Neural cell (in vitro differentiated cells): ENCODE results near the gene ZNF334. TPM values are rescaled to one million over a fixed set of nuclear protein-coding genes. Genes with fewer than 3 reads are reported as not detected.

Experiments used
- H2AFZ ChIP-seq: fragments of 200-600, 300-800 bp; sonication (generic), shearing (Covaris generic); 2 replicates; pipeline ENCODE4 v1.6.0; 2014; ENCODE audit warnings: low read depth, mild to moderate bottlenecking, antibody characterized with exemption, low read length, moderate library complexity
- H3F3A ChIP-seq: fragments of 200-600 bp; shearing (Covaris generic); 2 replicates; pipeline ENCODE4 v1.6.1; 2016; ENCODE audit warnings: mild to moderate bottlenecking, moderate library complexity, mixed read lengths, antibody characterized with exemption, low read length; ENCODE audit not compliant: insufficient read depth, poor library complexity, severe bottlenecking
- H3K27ac ChIP-seq: fragments of 200-600, 300-800 bp; sonication (generic), shearing (Covaris generic); 2 replicates; pipeline ENCODE4 v1.5.1; 2014; ENCODE audit warnings: mild to moderate bottlenecking, low read length, moderate library complexity
- H3K27me3 ChIP-seq: fragments of 300-800, 200-600 bp; sonication (generic), shearing (Covaris generic); 2 replicates; pipeline ENCODE4 v1.6.0; 2014; ENCODE audit warnings: mild to moderate bottlenecking, low read depth, low read length, moderate library complexity; ENCODE audit not compliant: insufficient read depth
- H3K36me3 ChIP-seq: fragments of 300-800, 200-600 bp; sonication (generic), shearing (Covaris generic); 2 replicates; pipeline ENCODE4 v1.5.1; 2014; ENCODE audit warnings: mild to moderate bottlenecking, antibody characterized with exemption, low read length, moderate library complexity; ENCODE audit not compliant: insufficient read depth
- H3K4me2 ChIP-seq: fragments of 300-800, 200-600 bp; sonication (generic), shearing (Covaris generic); 2 replicates; pipeline ENCODE4 v1.6.0; 2014; ENCODE audit warnings: mild to moderate bottlenecking, low read length
- H3K4me3 ChIP-seq: fragments of 300-800, 200-600 bp; sonication (generic), shearing (Covaris generic); 2 replicates; pipeline ENCODE4 v1.5.1; 2014; ENCODE audit warnings: mild to moderate bottlenecking, low read length, moderate library complexity
- H3K79me2 ChIP-seq: fragments of 200-600 bp; shearing (Covaris generic); replicated peaks from 2 replicates; pipeline ENCODE4 v1.6.0; 2014; ENCODE audit warnings: mild to moderate bottlenecking, low read length, moderate library complexity; ENCODE audit not compliant: insufficient read depth
- H3K9ac ChIP-seq: fragments of 300-800, 200-600 bp; sonication (generic), shearing (Covaris generic); 2 replicates; pipeline ENCODE4 v1.6.1; 2016; ENCODE audit warnings: mild to moderate bottlenecking, low read length, mixed read lengths
- H3K9me2 ChIP-seq: fragments of 200-600 bp; shearing (Covaris generic); 2 replicates; pipeline ENCODE4 v1.6.1; 2016; ENCODE audit warnings: mild to moderate bottlenecking, low read length, mixed read lengths; ENCODE audit not compliant: insufficient read depth
- H3K9me3 ChIP-seq: fragments of 200-600, 300-800 bp; sonication (generic), shearing (Covaris generic); 2 replicates; pipeline ENCODE4 v1.6.1; 2016; ENCODE audit warnings: mild to moderate bottlenecking, mixed run types, low read length, moderate library complexity, mixed read lengths
- H4K20me1 ChIP-seq: fragments of 200-600 bp; shearing (Covaris generic); 2 replicates; pipeline ENCODE4 v1.6.1; 2016; ENCODE audit warnings: mild to moderate bottlenecking, mixed run types; ENCODE audit not compliant: insufficient read depth
- CTCF ChIP-seq: fragments of 450-650 bp; IDR thresholded peaks from 2 replicates; pipeline ENCODE4 v1.5.1; 2014; ENCODE audit warnings: antibody characterized with exemption, mild to moderate bottlenecking, moderate library complexity; ENCODE audit not compliant: poor library complexity, severe bottlenecking
- EP300 ChIP-seq: fragments of 450-650 bp; conservative IDR thresholded peaks from 2 replicates; pipeline ENCODE4 v1.6.1; 2014; ENCODE audit warnings: antibody characterized with exemption, mild to moderate bottlenecking, moderate library complexity; ENCODE audit not compliant: poor library complexity, severe bottlenecking
- EZH2 ChIP-seq: fragments of 200-600, 300-800 bp; shearing (Covaris generic), sonication (generic); IDR thresholded peaks from 2 replicates; pipeline ENCODE4 v1.6.1; 2014; ENCODE audit warnings: antibody characterized with exemption, low read length, borderline replicate concordance, mild to moderate bottlenecking; ENCODE audit not compliant: insufficient read depth, poor library complexity, severe bottlenecking
- MXI1 ChIP-seq: fragments of 450-650 bp; conservative IDR thresholded peaks from 2 replicates; pipeline ENCODE4 v1.6.1; 2014; ENCODE audit warnings: antibody characterized with exemption, mild to moderate bottlenecking; ENCODE audit not compliant: poor library complexity, severe bottlenecking
- POLR2AphosphoS5 ChIP-seq: IDR thresholded peaks from 2 replicates; pipeline ENCODE4 v1.6.1; 2012
- RAD21 ChIP-seq: fragments of 450-650 bp; conservative IDR thresholded peaks from 2 replicates; pipeline ENCODE4 v1.6.1; 2014; ENCODE audit warnings: antibody characterized with exemption, mild to moderate bottlenecking, moderate library complexity
- REST ChIP-seq: IDR thresholded peaks from 2 replicates; pipeline ENCODE4 v1.6.1; 2012; ENCODE audit warnings: borderline replicate concordance
- SMC3 ChIP-seq: fragments of 450-650 bp; conservative IDR thresholded peaks from 2 replicates; pipeline ENCODE4 v1.6.1; 2014; ENCODE audit warnings: antibody characterized with exemption, mild to moderate bottlenecking, moderate library complexity; ENCODE audit not compliant: poor library complexity
- TAF1 ChIP-seq: IDR thresholded peaks from 2 replicates; pipeline ENCODE4 v1.6.1; 2012; ENCODE audit warnings: low read depth
- polyA plus RNA-seq: library from polyadenylated mRNA; depleted of rRNA; stranded (reverse); fragments of >200 nt; gene quantifications from 2 replicates; pipeline ENCODE4 v1.2.3, GENCODE V29; 2014

ZNF334 gene
- polyA plus RNA-seq, 1 donor from 2014 or later = 41.5 TPM

- TF ChIP-seq TAF1 = no peak
- TF ChIP-seq MXI1 = no peak
- TF ChIP-seq CTCF = no peak
- no peak for TF ChIP-seq EZH2
- no peak for TF ChIP-seq RAD21
- no peak for TF ChIP-seq POLR2AphosphoS5
- TF ChIP-seq REST = no peak
- TF ChIP-seq EP300 = no peak
- TF ChIP-seq SMC3 = no peak
These were observed 32.4 kb upstream of the ZNF334 start for GRCh38 chr20:46545827-46546138.

GRCh38 chr20:46545077-46545826, 31.9 kb upstream of the ZNF334 start:
- Histone ChIP-seq H3F3A (no peaks in the 10 kb centered on the region), H3K9ac (no peak overlapping the region), H3K79me2 (no peaks in the 10 kb centered on the region), H3K27me3 (no peaks in the 10 kb centered on the region), H4K20me1 (no peaks in the 10 kb centered on the region), H3K4me3 (no peak overlapping the region), H3K4me2 (no peak overlapping the region), H2AFZ (no peak overlapping the region), H3K36me3 (no peaks in the 10 kb centered on the region), H3K9me3 (no peaks in the 10 kb centered on the region), H3K9me2 (no peaks in the 10 kb centered on the region), H3K27ac (no peak overlapping the region)
- TF ChIP-seq POLR2AphosphoS5 (no peak), RAD21 (no peak), CTCF (no peak), EZH2 (no peak)

More at GRCh38 chr20:46545827-46546138, 32.4 kb upstream of the ZNF334 start:
- Histone ChIP-seq H3K9me3 (no peaks in the 10 kb centered on the region), H3K27ac (no peak overlapping the region), H3F3A (no peaks in the 10 kb centered on the region), H3K4me2 (no peak overlapping the region), H2AFZ (no peak overlapping the region), H3K9ac (no peak overlapping the region), H3K27me3 (no peaks in the 10 kb centered on the region), H3K9me2 (no peaks in the 10 kb centered on the region), H3K79me2 (no peaks in the 10 kb centered on the region), H4K20me1 (no peaks in the 10 kb centered on the region), H3K36me3 (no peaks in the 10 kb centered on the region), H3K4me3 (no peak overlapping the region)
